CD14-positive monocyte (primary cell): Measurements from ENCODE around the gene TPK1. TPM values are rescaled to one million over a fixed set of nuclear protein-coding genes. Genes with fewer than 3 reads are reported as not detected.
A peak's percentile ranks its signal among the peaks of the same experiment; 100 is the strongest.

Source experiments
- DNase-seq, 3 donors: peaks; one replicate each; pipeline ENCODE4 v3.0.0-alpha.2; 2011 to 2022
- H2AFZ ChIP-seq: 2 replicates; pipeline ENCODE4 v1.6.0; 2012; ENCODE audit warnings: mild to moderate bottlenecking, low read depth, low read length, inconsistent platforms; ENCODE audit not compliant: insufficient read depth, poor library complexity, severe bottlenecking
- H3K27ac ChIP-seq, 2 donors: 1 replicate in 1 of 2; 2 replicates in 1 of 2; pipeline ENCODE4 v1.5.1; 2012 to 2013; ENCODE audit warnings: low read length in 2 of 2, control low read depth in 1 of 2, inconsistent platforms in 1 of 2, low read depth in 1 of 2, mild to moderate bottlenecking in 1 of 2
- H3K27me3 ChIP-seq, 2 donors: one replicate each; pipeline versions ENCODE4 v1.6.0 to v1.6.1; 2011 to 2013; ENCODE audit warnings: low read length in 2 of 2; ENCODE audit not compliant: control insufficient read depth in 2 of 2, insufficient read depth in 2 of 2
- H3K36me3 ChIP-seq, 2 donors: replicated peaks in 1 of 2; 1 replicate in 1 of 2; 2 replicates in 1 of 2; pipeline versions ENCODE4 v1.5.1 to v1.6.1; 2012 to 2013; ENCODE audit warnings: low read length in 2 of 2, control low read depth in 1 of 2, inconsistent platforms in 1 of 2, mild to moderate bottlenecking in 1 of 2; ENCODE audit not compliant: insufficient read depth in 2 of 2, control insufficient read depth in 1 of 2
- H3K4me1 ChIP-seq, 2 donors: 1 replicate in 1 of 2; 2 replicates in 1 of 2; pipeline versions ENCODE4 v1.5.1 to v1.6.1; 2012 to 2013; ENCODE audit warnings: low read length in 2 of 2, control low read depth in 1 of 2, inconsistent platforms in 1 of 2, mild to moderate bottlenecking in 1 of 2, moderate library complexity in 1 of 2; ENCODE audit not compliant: insufficient read depth in 2 of 2, control insufficient read depth in 1 of 2
- H3K4me2 ChIP-seq: replicated peaks from 2 replicates; pipeline ENCODE3; 2012; ENCODE audit warnings: low read length, moderate library complexity, mild to moderate bottlenecking; ENCODE audit not compliant: poor library complexity, severe bottlenecking; ENCODE audit errors: extremely low read depth
- H3K4me3 ChIP-seq, 3 experiments: fragments of 200-600 bp in 1 of 3; sonication (generic) in 1 of 3; replicated peaks in 1 of 3; 1 replicate in 2 of 3; 2 replicates in 1 of 3; pipeline ENCODE4 v1.5.1; 2011 to 2013; ENCODE audit warnings: low read length in 3 of 3, mild to moderate bottlenecking in 3 of 3, control low read depth in 2 of 3, low read depth in 2 of 3, inconsistent platforms in 1 of 3, moderate library complexity in 1 of 3
- H3K79me2 ChIP-seq: 2 replicates; pipeline ENCODE4 v1.6.0; 2012; ENCODE audit warnings: mild to moderate bottlenecking, control low read depth, inconsistent platforms, low read length, moderate library complexity; ENCODE audit not compliant: insufficient read depth
- H3K9ac ChIP-seq: 2 replicates; pipeline ENCODE4 v1.6.0; 2017; ENCODE audit warnings: low read length, mild to moderate bottlenecking; ENCODE audit not compliant: insufficient read depth, poor library complexity, severe bottlenecking
- H3K9me3 ChIP-seq, 2 donors: replicated peaks in 1 of 2; 1 replicate in 1 of 2; 2 replicates in 1 of 2; pipeline versions ENCODE4 v1.5.1 to v1.6.1; 2012 to 2013; ENCODE audit warnings: low read length in 2 of 2, control low read depth in 1 of 2; ENCODE audit not compliant: control insufficient read depth in 1 of 2, insufficient read depth in 1 of 2
- H4K20me1 ChIP-seq: 2 replicates; pipeline ENCODE4 v1.6.0; 2012; ENCODE audit warnings: mild to moderate bottlenecking, low read length, control low read depth, moderate library complexity; ENCODE audit not compliant: insufficient read depth
- H3K27ac Mint-ChIP-seq, 7 donors: one replicate each; pipeline ENCODE4 v1.8.0; 2020; ENCODE audit warnings: mild to moderate bottlenecking in 7 of 7, mixed read lengths in 7 of 7, moderate library complexity in 6 of 7, inconsistent platforms in 2 of 7
- H3K27me3 Mint-ChIP-seq, 3 donors: one replicate each; pipeline ENCODE4 v1.8.0; 2021 to 2022; ENCODE audit warnings: low read depth in 3 of 3, mild to moderate bottlenecking in 3 of 3, mixed read lengths in 3 of 3, moderate library complexity in 3 of 3, inconsistent platforms in 1 of 3
- H3K36me3 Mint-ChIP-seq, 2 donors: one replicate each; pipeline ENCODE4 v1.8.0; 2020; ENCODE audit warnings: mixed read lengths in 2 of 2, inconsistent platforms in 1 of 2, mild to moderate bottlenecking in 1 of 2
- H3K4me1 Mint-ChIP-seq: one replicate; pipeline ENCODE4 v1.8.0; 2020; ENCODE audit warnings: mild to moderate bottlenecking, mixed read lengths
- H3K4me3 Mint-ChIP-seq, 2 donors: one replicate each; pipeline ENCODE4 v1.8.0; 2020; ENCODE audit warnings: mild to moderate bottlenecking in 2 of 2, mixed read lengths in 2 of 2, moderate library complexity in 1 of 2
- H3K9me3 Mint-ChIP-seq, 7 donors: one replicate each; pipeline ENCODE4 v1.8.0; 2020 to 2022; ENCODE audit warnings: mixed read lengths in 7 of 7, mild to moderate bottlenecking in 6 of 7, moderate library complexity in 6 of 7, inconsistent platforms in 2 of 7
- CTCF ChIP-seq: fragments of 200-600 bp; IDR thresholded peaks from one replicate; pipeline ENCODE4 v1.8.0; 2022; ENCODE audit warnings: antibody characterized with exemption, mild to moderate bottlenecking
- WGBS: methylation state at CpG from one replicate; pipeline ENCODE4 v1.1.5; 2013; ENCODE audit warnings: missing lambda C conversion rate; ENCODE audit not compliant: insufficient coverage; 5-methylcytosine and 5-hydroxymethylcytosine counted together
- intact Hi-C, 2 donors: fragments of 100-400 bp; cut with micrococcal nuclease; formaldehyde crosslinking; loops; one replicate each; pipeline versions ENCODE4 v1.15.0 to v1.15.1; 2023
- polyA plus RNA-seq, 3 donors: library from polyadenylated mRNA; depleted of rRNA in 1 of 3; unstranded in 2 of 3; stranded (reverse) in 1 of 3; fragments of 300-500 nt in 2 of 3; fragments of >200 nt in 1 of 3; fragmentation: Illumina TruSeq in 2 of 3; gene quantifications; 1 replicate in 2 of 3; 2 replicates in 1 of 3; pipeline ENCODE4 v1.2.3, GENCODE V29; 2012 to 2021

The TPK1 gene
- polyA plus RNA-seq, 3 donors = 18.9 to 33.8 (median 33.1) TPM

GRCh38 chr7:144834641-144835144 is 1.2 kb downstream of the TPK1 start:
- 15% methylated on average over 6 of the region's 13 CpGs for WGBS
- peaks cover 18 to 25% of the 10 kb centered on the region in 2 donors for H3K4me1 ChIP-seq
- intact Hi-C loops = no loop called here
- peaks cover 3% of the 10 kb centered on the region for H4K20me1 ChIP-seq
- TF ChIP-seq CTCF = no peak
- Mint-ChIP-seq H3K4me1 (peaks cover 25% of the 10 kb centered on the region), H3K9me3 (peaks cover 0 to 3% (median 0%) of the 10 kb centered on the region in 7 donors), H3K36me3 (peaks cover 9 to 11% of the 10 kb centered on the region in 2 donors), H3K27ac (peak overlapping the region; percentile 97 to 98 (median 97)), H3K27me3 (peaks cover 0 to 1% (median 0%) of the 10 kb centered on the region in 3 donors), H3K4me3 (peak overlapping the region; percentile 96 to 98)
- H3K9ac ChIP-seq = peak overlapping the region; percentile 95
- H3K4me3 ChIP-seq = peak overlapping the region; percentile 86 to 99 (median 95)
- H3K9me3 ChIP-seq = no peaks in the 10 kb centered on the region
- peaks cover 7% of the 10 kb centered on the region for H3K79me2 ChIP-seq
- H2AFZ ChIP-seq = peak overlapping the region; percentile 86
- no peaks in the 10 kb centered on the region for H3K36me3 ChIP-seq
- peak overlapping the region; percentile 81 for H3K4me2 ChIP-seq
- no peaks in the 10 kb centered on the region for H3K27me3 ChIP-seq
- H3K27ac ChIP-seq = peak overlapping the region; percentile 95
- DNase-seq = peak; percentile 63 to 81 (median 70)

- H3K4me3 ChIP-seq = no peak overlapping the region
- peaks cover 0 to 1% (median 0%) of the 10 kb centered on the region in 3 donors for H3K27me3 Mint-ChIP-seq
- WGBS = 94% methylated on average over 5 of the region's 5 CpGs
- no peak for DNase-seq
- peaks cover 9 to 15% of the 10 kb centered on the region in 2 donors for H3K4me1 ChIP-seq
- intact Hi-C loops = no loop called here
- no peak overlapping the region for H3K4me2 ChIP-seq
- H3K79me2 ChIP-seq = peaks cover 11% of the 10 kb centered on the region
- peak overlapping the region in 2 of 7 donors; percentile 0 to 30 for H3K27ac Mint-ChIP-seq
- H3K36me3 Mint-ChIP-seq = peaks cover 11 to 13% of the 10 kb centered on the region in 2 donors
- no peak overlapping the region for H2AFZ ChIP-seq
- H3K4me1 Mint-ChIP-seq = peaks cover 15% of the 10 kb centered on the region
- H3K27ac ChIP-seq = no peak overlapping the region
- H3K9me3 ChIP-seq = no peaks in the 10 kb centered on the region
- no peak for TF ChIP-seq CTCF
- peaks cover 3% of the 10 kb centered on the region for H4K20me1 ChIP-seq
- H3K36me3 ChIP-seq = no peaks in the 10 kb centered on the region
- peaks cover 0 to 3% (median 0%) of the 10 kb centered on the region in 7 donors for H3K9me3 Mint-ChIP-seq
- H3K27me3 ChIP-seq = no peaks in the 10 kb centered on the region
- no peak overlapping the region for H3K4me3 Mint-ChIP-seq
- no peak overlapping the region for H3K9ac ChIP-seq
Measured at GRCh38 chr7:144830811-144831210, 5.0 kb downstream of the TPK1 start.
